ENCODE measurements around the gene DLG5. TPM values are rescaled to one million over a fixed set of nuclear protein-coding genes. Genes with fewer than 3 reads are reported as not detected.

The DLG5 gene
- total RNA-seq, 1 donor from 2014 or later: 32.9 TPM

DNA sequence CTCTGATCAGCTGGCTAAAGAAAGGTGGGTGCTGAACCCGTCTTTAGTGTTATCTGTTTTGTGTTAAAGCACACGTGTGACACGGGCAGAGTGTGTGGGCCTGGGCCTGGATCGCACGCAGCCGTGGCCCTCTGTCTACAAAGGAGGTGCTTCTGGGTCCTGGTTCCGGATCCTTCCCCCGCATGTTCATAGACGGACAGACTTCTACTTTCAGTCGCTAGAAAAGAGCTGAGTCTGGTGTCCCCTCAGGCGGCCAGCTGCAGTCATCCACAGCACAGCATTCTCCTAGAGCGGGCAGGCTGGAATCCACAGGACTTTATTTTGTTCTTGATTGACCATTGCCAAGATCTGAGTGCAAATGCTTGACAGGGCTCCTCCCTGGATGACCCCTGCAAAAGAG lies 134.4 kb downstream of the DLG5 start:
- no peak overlapping the region for H3K4me3 ChIP-seq
- H3K27ac ChIP-seq: no peak overlapping the region
- no peak for DNase-seq (ENCODE audit: low spot score in 2 of 2)
- no peaks in the 10 kb centered on the region for H3K4me1 ChIP-seq
- no peaks in the 10 kb centered on the region for H3K27me3 ChIP-seq
- H3K36me3 ChIP-seq: peaks cover 61 to 89% of the 10 kb centered on the region in 2 donors
- no peak for TF ChIP-seq CTCF (IDR thresholded peaks at IDR 0.05)
- intact Hi-C loops (cut with DNase I): no loop called here
- H3K9me3 ChIP-seq: no peaks in the 10 kb centered on the region

DNA sequence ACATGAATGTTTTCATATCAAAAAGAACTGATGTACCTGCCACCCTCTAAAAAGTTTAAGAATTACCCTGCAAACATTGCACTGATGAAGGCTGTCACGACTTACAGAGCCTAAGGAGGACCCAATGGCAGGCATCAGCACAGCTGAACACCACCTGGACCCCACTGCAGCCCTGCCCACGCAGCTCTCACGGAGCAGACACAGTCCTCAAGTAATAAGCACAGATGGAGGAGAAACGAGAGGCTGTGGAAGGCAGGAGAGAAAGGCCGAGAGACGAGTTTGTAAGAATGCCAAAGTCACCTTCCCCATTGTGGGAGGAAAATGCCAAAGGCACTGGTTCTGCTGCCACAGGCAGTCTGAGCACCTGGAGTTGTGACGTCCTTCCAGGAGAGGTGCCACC lies 135.0 kb downstream of the DLG5 start:
- peaks cover 54 to 88% of the 10 kb centered on the region in 2 donors for H3K36me3 ChIP-seq
- no peak overlapping the region for H3K4me3 ChIP-seq
- no peak for DNase-seq (ENCODE audit: low spot score in 2 of 2)
- H3K27ac ChIP-seq: no peak overlapping the region
- no peaks in the 10 kb centered on the region for H3K4me1 ChIP-seq
- H3K27me3 ChIP-seq: no peaks in the 10 kb centered on the region
- TF ChIP-seq CTCF (IDR thresholded peaks at IDR 0.05): no peak
- H3K9me3 ChIP-seq: no peaks in the 10 kb centered on the region
- intact Hi-C loops (cut with DNase I): no loop called here

- Histone ChIP-seq H3K27ac (no peak overlapping the region), H3K27me3 (no peaks in the 10 kb centered on the region), H3K36me3 (peaks cover 38 to 74% of the 10 kb centered on the region in 2 donors), H3K4me3 (no peak overlapping the region), H3K4me1 (no peaks in the 10 kb centered on the region), H3K9me3 (no peaks in the 10 kb centered on the region)
- intact Hi-C loops (cut with DNase I): no loop called here
- TF ChIP-seq CTCF (IDR thresholded peaks at IDR 0.05): no peak
- DNase-seq (ENCODE audit: low spot score in 2 of 2): no peak
Measured at GRCh38 chr10:77789861-77790260, 136.7 kb downstream of the DLG5 start.

DNA sequence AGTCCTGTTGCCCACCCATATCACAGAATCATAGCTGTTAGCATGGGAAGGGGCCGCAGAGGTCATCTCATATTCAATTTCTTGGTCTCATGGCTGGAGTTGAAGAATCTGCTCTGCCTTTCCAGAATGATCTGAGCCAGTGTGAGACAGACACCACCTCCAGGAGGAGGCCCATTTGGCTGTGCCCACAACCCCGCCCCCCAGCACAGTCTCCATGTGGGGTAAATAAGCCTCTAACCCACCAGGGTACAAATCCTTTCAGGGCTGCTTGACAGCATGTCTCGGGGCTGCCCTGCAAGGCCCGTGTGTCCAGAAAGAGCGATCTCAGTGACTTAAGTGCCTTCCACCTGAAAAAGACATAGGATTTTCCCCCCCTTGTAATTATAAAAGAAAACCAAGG lies 137.5 kb downstream of the DLG5 start:
- H3K4me1 ChIP-seq: no peaks in the 10 kb centered on the region
- H3K4me3 ChIP-seq: no peak overlapping the region
- TF ChIP-seq CTCF (IDR thresholded peaks at IDR 0.05): no peak
- intact Hi-C loops (cut with DNase I): no loop called here
- H3K36me3 ChIP-seq: peaks cover 29 to 68% of the 10 kb centered on the region in 2 donors
- H3K27ac ChIP-seq: no peak overlapping the region
- DNase-seq (ENCODE audit: low spot score in 2 of 2): no peak
- H3K9me3 ChIP-seq: no peaks in the 10 kb centered on the region
- no peaks in the 10 kb centered on the region for H3K27me3 ChIP-seq

GRCh38 chr10:77788496-77789010 lies 138.0 kb downstream of the DLG5 start:
- Histone ChIP-seq H3K9me3 (no peaks in the 10 kb centered on the region), H3K27me3 (no peaks in the 10 kb centered on the region), H3K27ac (no peak overlapping the region), H3K36me3 (peaks cover 25 to 67% of the 10 kb centered on the region in 2 donors), H3K4me1 (no peaks in the 10 kb centered on the region), H3K4me3 (no peak overlapping the region)
- DNase-seq (ENCODE audit: low spot score in 2 of 2): no peak
- TF ChIP-seq CTCF (IDR thresholded peaks at IDR 0.05): no peak
- intact Hi-C loops (cut with DNase I): no loop called here

GRCh38 chr10:77787440-77787839 lies 139.1 kb downstream of the DLG5 start:
- intact Hi-C loops (cut with DNase I): no loop called here
- Histone ChIP-seq H3K27ac (no peak overlapping the region), H3K9me3 (no peaks in the 10 kb centered on the region), H3K36me3 (peaks cover 21 to 64% of the 10 kb centered on the region in 2 donors), H3K4me1 (no peaks in the 10 kb centered on the region), H3K4me3 (no peak overlapping the region), H3K27me3 (no peaks in the 10 kb centered on the region)
- DNase-seq (ENCODE audit: low spot score in 2 of 2): no peak
- no peak for TF ChIP-seq CTCF (IDR thresholded peaks at IDR 0.05)
